Activated T-helper 17 cell treated with anti-CD3 and anti-CD28 coated beads, Interleukin-2, amount 50 U/mL, for 72 hours (primary cell): ENCODE results near the gene GNAO1. TPM values are rescaled to one million over a fixed set of nuclear protein-coding genes. Genes with fewer than 3 reads are reported as not detected.

ENCODE experiments used
- ATAC-seq: fragments of 150-1000 bp; cut with Tn5 transposase; replicated peaks from 2 replicates; pipeline ENCODE4 v1.10.0; 2021; ENCODE audit warnings: mild to moderate bottlenecking, moderate library complexity
- H3K27ac Mint-ChIP-seq: one replicate; pipeline ENCODE4 v1.8.0; 2022; ENCODE audit warnings: mixed read lengths
- H3K27me3 Mint-ChIP-seq: one replicate; pipeline ENCODE4 v1.8.0; 2022; ENCODE audit warnings: mixed read lengths
- H3K36me3 Mint-ChIP-seq: one replicate; pipeline ENCODE4 v1.8.0; 2022; ENCODE audit warnings: low read depth, mild to moderate bottlenecking, mixed read lengths
- H3K4me1 Mint-ChIP-seq: one replicate; pipeline ENCODE4 v1.8.0; 2022; ENCODE audit warnings: mixed read lengths
- H3K4me3 Mint-ChIP-seq: one replicate; pipeline ENCODE4 v1.8.0; 2022; ENCODE audit warnings: mild to moderate bottlenecking, mixed read lengths
- H3K9me3 Mint-ChIP-seq: one replicate; pipeline ENCODE4 v1.8.0; 2022; ENCODE audit warnings: mixed read lengths
- total RNA-seq, 2 donors: library from RNA; stranded (reverse); gene quantifications; one replicate each; pipeline ENCODE4 v1.2.3, GENCODE V29; 2022

The GNAO1 gene
- total RNA-seq, 2 donors from 2014 or later: 0.41 to 0.74 TPM

DNA sequence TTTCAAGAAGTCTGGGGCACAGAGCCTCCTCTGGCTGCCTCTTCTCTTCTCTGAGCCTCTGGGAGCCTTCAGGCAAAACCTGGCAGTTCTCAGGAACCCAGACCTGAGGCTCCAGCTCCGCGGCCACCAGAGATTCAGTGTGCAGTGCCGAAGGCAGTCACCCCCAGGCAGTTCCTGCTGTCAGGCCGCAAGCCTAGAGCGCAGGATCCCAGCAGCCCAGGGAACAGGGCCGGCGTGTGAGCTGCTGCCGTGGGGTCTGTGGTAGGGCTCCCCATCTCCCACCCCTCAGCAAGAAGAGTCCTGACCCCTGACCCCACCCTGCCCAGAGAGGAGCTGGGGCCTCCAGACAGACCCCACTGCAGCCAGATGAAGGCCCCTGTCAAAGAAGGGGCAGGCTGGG is 155.9 kb downstream of the GNAO1 start:
- no peak overlapping the region for H3K27ac Mint-ChIP-seq
- no peaks in the 10 kb centered on the region for H3K9me3 Mint-ChIP-seq
- ATAC-seq: no peak

GRCh38 chr16:56347670-56348069 is 156.4 kb downstream of the GNAO1 start:
- no peaks in the 10 kb centered on the region for H3K36me3 Mint-ChIP-seq
- no peak overlapping the region for H3K4me3 Mint-ChIP-seq
- ATAC-seq: no peak
- H3K27ac Mint-ChIP-seq: no peak overlapping the region
- H3K9me3 Mint-ChIP-seq: no peaks in the 10 kb centered on the region
- no peaks in the 10 kb centered on the region for H3K27me3 Mint-ChIP-seq
- H3K4me1 Mint-ChIP-seq: no peaks in the 10 kb centered on the region

More for the DNA sequence above, 155.9 kb downstream of the GNAO1 start:
- Mint-ChIP-seq H3K4me1 (no peaks in the 10 kb centered on the region), H3K27me3 (no peaks in the 10 kb centered on the region), H3K4me3 (no peak overlapping the region), H3K36me3 (no peaks in the 10 kb centered on the region)

DNA sequence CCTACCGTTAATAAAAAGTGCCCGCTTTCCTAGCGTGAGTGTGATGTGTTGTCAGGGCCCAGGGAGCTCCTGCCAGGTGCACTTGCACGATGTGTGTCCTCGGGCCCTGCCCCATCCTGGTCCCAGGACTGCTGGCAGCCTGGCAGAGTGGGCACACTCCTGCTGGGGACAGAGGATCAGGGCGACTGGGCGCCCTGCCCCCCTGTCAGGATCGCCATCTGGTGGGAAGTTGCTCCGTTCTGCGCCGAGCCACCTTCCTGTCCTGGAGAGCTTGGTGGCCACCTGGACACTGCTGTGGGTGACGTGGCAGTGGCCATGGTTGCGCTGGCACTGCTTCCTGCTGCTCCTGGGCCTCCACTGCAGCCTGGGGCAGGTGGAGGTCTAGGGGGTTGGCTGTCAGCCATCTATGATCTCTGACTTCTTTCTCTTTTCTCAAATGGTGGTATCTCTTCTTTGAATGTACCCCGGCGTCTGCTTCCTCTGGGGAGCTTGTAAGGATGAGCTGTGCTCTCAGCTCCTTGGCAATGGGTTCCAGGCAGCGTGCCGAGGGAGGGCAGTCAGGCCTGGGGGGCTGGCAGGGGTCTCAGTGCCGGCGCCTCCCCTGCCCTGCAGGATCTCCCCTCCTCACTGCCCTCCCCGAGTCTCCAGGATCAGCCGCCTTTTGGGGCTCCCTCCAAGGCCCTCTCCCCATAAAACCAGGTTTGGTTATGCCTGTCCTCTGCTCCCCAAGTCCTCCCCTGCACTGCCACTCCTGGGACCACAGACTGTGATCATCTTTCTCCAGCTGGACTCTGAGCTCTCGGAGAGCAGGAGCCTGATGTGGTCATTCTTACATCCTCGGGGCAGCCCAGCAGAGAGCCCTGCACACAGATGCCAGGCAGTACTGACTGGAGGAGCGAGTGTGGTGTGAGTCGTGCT is 157.1 kb downstream of the GNAO1 start:
- no peak overlapping the region for H3K4me3 Mint-ChIP-seq
- H3K36me3 Mint-ChIP-seq: no peaks in the 10 kb centered on the region
- H3K27ac Mint-ChIP-seq: no peak overlapping the region
- H3K9me3 Mint-ChIP-seq: no peaks in the 10 kb centered on the region
- ATAC-seq: no peak
- no peaks in the 10 kb centered on the region for H3K4me1 Mint-ChIP-seq
- no peaks in the 10 kb centered on the region for H3K27me3 Mint-ChIP-seq

GRCh38 chr16:56349086-56349415 is 157.8 kb downstream of the GNAO1 start:
- Mint-ChIP-seq H3K27ac (no peak overlapping the region), H3K4me3 (no peak overlapping the region), H3K4me1 (no peaks in the 10 kb centered on the region), H3K27me3 (no peaks in the 10 kb centered on the region), H3K9me3 (no peaks in the 10 kb centered on the region), H3K36me3 (no peaks in the 10 kb centered on the region)
- ATAC-seq: no peak

DNA sequence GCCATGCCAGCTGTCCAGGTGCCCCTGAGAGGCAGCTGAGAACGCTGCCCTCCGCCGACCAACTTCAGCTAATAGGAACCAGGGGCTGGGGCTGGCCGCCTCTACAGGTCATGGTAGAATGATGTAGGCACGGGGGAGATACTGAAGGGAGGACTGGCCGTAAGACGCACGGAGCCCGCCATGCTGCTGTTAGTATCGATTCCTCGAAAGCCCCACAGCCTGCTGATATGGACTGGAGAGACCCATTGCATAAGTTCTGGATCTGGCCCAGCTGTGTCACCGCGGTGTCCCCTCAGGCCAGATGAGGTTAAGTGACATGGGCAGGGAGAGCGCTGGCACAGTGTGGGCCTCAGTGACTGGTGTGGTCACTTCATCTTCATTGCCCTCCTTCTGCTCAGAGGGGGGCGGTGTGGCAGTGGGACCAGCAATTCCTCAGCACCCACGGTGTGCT is 158.4 kb downstream of the GNAO1 start:
- ATAC-seq: no peak
- H3K27me3 Mint-ChIP-seq: no peaks in the 10 kb centered on the region
- H3K27ac Mint-ChIP-seq: no peak overlapping the region
- no peaks in the 10 kb centered on the region for H3K4me1 Mint-ChIP-seq
- H3K36me3 Mint-ChIP-seq: no peaks in the 10 kb centered on the region
- H3K9me3 Mint-ChIP-seq: no peaks in the 10 kb centered on the region
- no peak overlapping the region for H3K4me3 Mint-ChIP-seq

DNA sequence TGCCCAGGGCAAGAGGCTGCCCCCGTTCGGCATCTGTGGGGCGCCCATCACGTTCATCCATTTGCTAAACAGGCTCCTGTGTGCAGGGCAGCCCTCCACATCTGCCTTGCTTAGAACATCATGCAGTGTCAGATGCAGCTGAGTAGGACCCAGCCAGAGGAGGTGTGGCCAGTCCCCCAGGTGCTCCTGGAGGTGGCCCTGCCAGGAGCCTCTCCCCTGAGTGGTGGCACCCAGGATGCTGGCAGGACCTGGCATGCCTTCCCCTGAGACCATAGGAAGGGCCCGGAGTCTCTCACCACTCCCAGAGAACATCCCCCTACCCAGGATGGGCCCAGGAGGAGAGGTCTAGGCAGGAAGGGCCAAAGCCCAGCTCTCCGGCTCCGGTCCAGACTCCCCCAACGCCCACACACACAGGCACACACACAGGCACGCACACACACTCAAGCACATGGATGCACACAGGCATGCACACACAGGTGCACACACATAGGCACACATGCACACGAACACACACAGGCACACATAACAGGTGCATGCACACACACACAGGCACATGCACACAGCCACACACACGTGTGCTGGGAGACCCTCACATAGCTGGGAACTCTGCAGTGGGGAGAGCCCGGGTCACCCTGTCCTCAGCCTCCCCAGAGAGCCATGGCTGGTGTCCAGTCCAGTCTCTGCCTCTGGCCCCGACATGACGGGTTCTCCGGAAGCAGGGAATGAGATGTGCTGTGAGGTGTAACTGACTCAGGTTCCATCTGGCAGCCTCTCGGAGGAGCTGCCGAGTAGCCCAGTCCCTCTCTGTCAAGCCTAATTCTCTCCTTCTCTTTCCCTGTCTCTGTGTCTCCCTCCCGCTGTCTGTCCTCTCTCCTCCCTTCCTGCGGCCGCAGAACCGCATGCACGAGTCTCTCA is 159.5 kb downstream of the GNAO1 start:
- Mint-ChIP-seq H3K27me3 (no peaks in the 10 kb centered on the region), H3K27ac (no peak overlapping the region), H3K9me3 (no peaks in the 10 kb centered on the region), H3K36me3 (no peaks in the 10 kb centered on the region), H3K4me3 (no peak overlapping the region), H3K4me1 (no peaks in the 10 kb centered on the region)
- no peak for ATAC-seq

- Mint-ChIP-seq H3K27me3 (no peaks in the 10 kb centered on the region), H3K27ac (no peak overlapping the region), H3K36me3 (peaks cover under 1% of the 10 kb centered on the region), H3K9me3 (no peaks in the 10 kb centered on the region), H3K4me3 (no peak overlapping the region), H3K4me1 (peaks cover under 1% of the 10 kb centered on the region)
- no peak for ATAC-seq
Measured at GRCh38 chr16:56351481-56351880, 160.2 kb downstream of the GNAO1 start.

DNA sequence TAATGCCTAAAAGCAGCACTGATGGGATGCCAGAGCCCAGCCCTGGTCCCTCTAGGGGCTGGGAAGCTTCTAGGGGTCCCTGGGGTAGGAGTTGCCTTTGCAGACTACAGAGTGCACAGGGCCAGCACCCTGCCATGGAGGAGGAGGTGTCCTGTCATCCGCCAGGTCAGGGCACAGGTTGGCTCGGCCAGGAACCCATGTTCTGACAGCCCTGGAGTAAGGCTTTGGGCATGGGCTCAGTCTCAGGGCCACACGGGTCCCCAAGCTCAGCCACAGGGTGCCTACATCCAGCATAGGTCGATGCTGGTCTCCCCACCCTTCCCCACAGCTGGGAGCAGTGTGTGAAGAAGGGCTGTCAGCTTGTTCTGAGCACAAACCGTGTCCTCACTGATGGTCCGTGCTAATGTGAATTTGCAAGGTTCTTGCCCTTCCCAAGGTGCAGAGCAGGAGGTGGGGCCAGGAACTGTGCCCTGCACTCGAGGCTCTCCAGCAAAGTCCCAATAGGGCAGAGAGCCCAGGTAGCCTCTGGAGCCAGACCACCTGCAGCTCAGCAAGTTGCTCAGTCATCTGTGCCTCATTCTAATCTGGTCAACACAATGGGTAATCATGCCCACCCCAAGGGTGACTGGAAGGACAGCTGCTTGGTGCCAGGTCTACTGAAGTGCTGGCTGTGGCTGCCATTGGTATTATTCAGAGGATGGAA is 161.2 kb downstream of the GNAO1 start:
- Mint-ChIP-seq H3K4me1 (peaks cover 11% of the 10 kb centered on the region), H3K27ac (no peak overlapping the region), H3K27me3 (no peaks in the 10 kb centered on the region), H3K4me3 (no peak overlapping the region), H3K36me3 (peaks cover 7% of the 10 kb centered on the region), H3K9me3 (no peaks in the 10 kb centered on the region)
- no peak for ATAC-seq

- Mint-ChIP-seq H3K4me3 (no peak overlapping the region), H3K4me1 (peaks cover 11% of the 10 kb centered on the region), H3K9me3 (no peaks in the 10 kb centered on the region), H3K36me3 (peaks cover 7% of the 10 kb centered on the region), H3K27me3 (no peaks in the 10 kb centered on the region), H3K27ac (no peak overlapping the region)
- no peak for ATAC-seq
Measured at GRCh38 chr16:56353054-56353921, 162.0 kb downstream of the GNAO1 start.

- ATAC-seq: no peak
- no peaks in the 10 kb centered on the region for H3K9me3 Mint-ChIP-seq
- no peak overlapping the region for H3K4me3 Mint-ChIP-seq
- H3K4me1 Mint-ChIP-seq: peaks cover 11% of the 10 kb centered on the region
- no peak overlapping the region for H3K27ac Mint-ChIP-seq
- H3K36me3 Mint-ChIP-seq: peaks cover 7% of the 10 kb centered on the region
- H3K27me3 Mint-ChIP-seq: no peaks in the 10 kb centered on the region
Measured at GRCh38 chr16:56354016-56354415, 162.7 kb downstream of the GNAO1 start.

DNA sequence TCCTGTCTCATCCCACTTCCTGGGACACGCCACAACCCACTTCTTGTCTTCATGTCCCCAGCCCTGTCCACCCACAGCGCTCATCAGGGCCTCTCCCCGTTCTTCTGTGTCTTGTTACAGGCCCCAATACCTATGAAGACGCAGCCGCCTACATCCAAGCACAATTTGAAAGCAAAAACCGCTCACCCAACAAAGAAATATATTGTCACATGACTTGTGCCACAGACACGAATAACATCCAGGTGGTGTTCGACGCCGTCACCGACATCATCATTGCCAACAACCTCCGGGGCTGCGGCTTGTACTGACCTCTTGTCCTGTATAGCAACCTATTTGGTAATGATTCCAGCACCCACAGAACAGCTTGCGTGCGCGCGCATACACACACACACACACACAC is 163.5 kb downstream of the GNAO1 start:
- ATAC-seq: no peak
- Mint-ChIP-seq H3K27me3 (no peaks in the 10 kb centered on the region), H3K27ac (no peak overlapping the region), H3K4me1 (peaks cover 11% of the 10 kb centered on the region), H3K36me3 (peaks cover 10% of the 10 kb centered on the region), H3K9me3 (no peaks in the 10 kb centered on the region), H3K4me3 (no peak overlapping the region)

DNA sequence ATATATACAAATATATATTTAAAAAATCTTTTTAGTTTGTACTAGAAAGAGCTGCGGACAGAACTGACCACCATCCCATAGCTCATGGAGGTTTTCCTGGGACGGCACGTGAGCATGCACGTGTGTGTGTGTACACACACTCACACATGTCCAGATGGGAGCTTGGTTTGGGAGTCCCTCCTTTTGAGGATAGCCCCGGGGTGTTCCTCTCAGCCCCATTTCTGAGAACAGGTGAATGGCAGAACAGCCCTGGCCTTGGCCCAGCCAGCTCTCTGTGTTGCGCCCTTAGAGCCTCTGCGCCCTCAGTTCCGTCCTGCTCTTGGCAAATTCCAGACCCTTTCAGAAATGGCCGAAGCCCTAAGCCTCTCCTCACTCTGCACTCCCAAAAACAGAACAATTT is 163.9 kb downstream of the GNAO1 start:
- H3K36me3 Mint-ChIP-seq: peaks cover 15% of the 10 kb centered on the region
- H3K27ac Mint-ChIP-seq: no peak overlapping the region
- H3K4me1 Mint-ChIP-seq: peaks cover 11% of the 10 kb centered on the region
- no peaks in the 10 kb centered on the region for H3K9me3 Mint-ChIP-seq
- ATAC-seq: no peak
- H3K27me3 Mint-ChIP-seq: no peaks in the 10 kb centered on the region
- peak overlapping the region; percentile 88 for H3K4me3 Mint-ChIP-seq

GRCh38 chr16:56355786-56356275 is 164.5 kb downstream of the GNAO1 start:
- peaks cover 11% of the 10 kb centered on the region for H3K4me1 Mint-ChIP-seq
- no peaks in the 10 kb centered on the region for H3K9me3 Mint-ChIP-seq
- H3K4me3 Mint-ChIP-seq: peak overlapping the region; percentile 88
- H3K36me3 Mint-ChIP-seq: peaks cover 19% of the 10 kb centered on the region
- H3K27ac Mint-ChIP-seq: peak overlapping the region; percentile 98
- no peak for ATAC-seq
- no peaks in the 10 kb centered on the region for H3K27me3 Mint-ChIP-seq
